Breast epithelium (tissue), 3 donors: Measurements from ENCODE around the gene ART5.
"Not testable (repeated sequence)": the region's sequence is repeated elsewhere in the genome, so short reads cannot be mapped to it uniquely, and the experiment has no call there.

Source experiments
- CTCF ChIP-seq, 3 donors: fragments of 450-650 bp; IDR thresholded peaks; one replicate each; pipeline ENCODE4 v1.5.1; 2016 to 2017; ENCODE audit warnings: antibody characterized with exemption in 3 of 3, mild to moderate bottlenecking in 3 of 3, moderate library complexity in 3 of 3
- POLR2AphosphoS5 ChIP-seq, 3 donors: sonication (generic); formaldehyde crosslinking; IDR thresholded peaks; one replicate each; pipeline ENCODE4 v1.6.1; 2017; ENCODE audit warnings: antibody characterized with exemption in 3 of 3

DNA sequence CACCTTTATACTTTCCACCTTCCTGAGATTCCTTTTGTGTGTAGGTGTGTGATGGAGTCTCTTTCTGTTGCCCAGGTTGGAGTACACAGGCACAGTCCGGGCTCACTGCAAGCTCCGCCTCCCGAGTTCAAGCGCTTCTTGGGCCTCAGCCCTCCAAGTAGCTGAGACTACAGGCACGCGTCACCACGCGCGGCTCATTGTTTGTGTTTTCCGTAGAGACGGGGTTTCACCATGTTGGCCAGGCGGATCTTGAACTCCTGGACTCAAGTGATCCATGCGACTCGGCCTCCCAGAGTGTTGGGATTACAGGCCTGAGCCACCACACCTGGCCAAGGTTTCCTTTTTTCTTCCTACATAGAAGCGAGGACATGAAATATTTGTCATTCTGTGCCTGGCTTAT, 44.0 kb downstream of the ART5 start:
- not testable (repeated sequence) for TF ChIP-seq CTCF, POLR2AphosphoS5 (IDR thresholded peaks at IDR 0.05)
